ENCODE data around the gene PDE2A.
A peak's percentile ranks its signal among the peaks of the same experiment; 100 is the strongest.

Gene PDE2A

GRCh38 chr11:72591785-72592502 is 82.3 kb downstream of the PDE2A start:
- H3K36me3 Mint-ChIP-seq (ENCODE audit: low read depth), result no peaks in the 10 kb centered on the region
- H3K4me1 Mint-ChIP-seq, result peaks cover 16% of the 10 kb centered on the region
- H3K27ac Mint-ChIP-seq, result no peak overlapping the region
- H3K27me3 Mint-ChIP-seq (ENCODE audit: low read depth), result peaks cover 97% of the 10 kb centered on the region
- TF ChIP-seq CTCF (IDR thresholded peaks at IDR 0.05; ENCODE audit: unreplicated experiment in 3 of 3), result no peak
- no peaks in the 10 kb centered on the region for H3K9me3 Mint-ChIP-seq
- peak overlapping the region in 1 of 3 experiments; percentile 46 for H3K4me3 Mint-ChIP-seq

- TF ChIP-seq CTCF (IDR thresholded peaks at IDR 0.05; ENCODE audit: unreplicated experiment in 3 of 3), result no peak
- no peaks in the 10 kb centered on the region for H3K9me3 Mint-ChIP-seq
- no peak overlapping the region for H3K27ac Mint-ChIP-seq
- H3K27me3 Mint-ChIP-seq (ENCODE audit: low read depth), result peaks cover 97% of the 10 kb centered on the region
- H3K36me3 Mint-ChIP-seq (ENCODE audit: low read depth), result no peaks in the 10 kb centered on the region
- peak overlapping the region in 2 of 3 experiments; percentile 6 to 46 for H3K4me3 Mint-ChIP-seq
- peaks cover 16% of the 10 kb centered on the region for H3K4me1 Mint-ChIP-seq
Observed at GRCh38 chr11:72591023-72591422, 83.2 kb downstream of the PDE2A start.

- Mint-ChIP-seq H3K36me3 (ENCODE audit: low read depth) (no peaks in the 10 kb centered on the region), H3K27ac (no peak overlapping the region), H3K27me3 (ENCODE audit: low read depth) (peaks cover 99% of the 10 kb centered on the region), H3K9me3 (no peaks in the 10 kb centered on the region), H3K4me3 (peak overlapping the region; percentile 24 to 80 (median 52)), H3K4me1 (peaks cover 21% of the 10 kb centered on the region)
- peak; percentile 55 to 70 (median 59) for TF ChIP-seq CTCF (IDR thresholded peaks at IDR 0.05; ENCODE audit: unreplicated experiment in 3 of 3)
Observed at GRCh38 chr11:72589802-72590761, 84.1 kb downstream of the PDE2A start.

- H3K36me3 Mint-ChIP-seq (ENCODE audit: low read depth), result no peaks in the 10 kb centered on the region
- H3K27ac Mint-ChIP-seq, result no peak overlapping the region
- peaks cover 23% of the 10 kb centered on the region for H3K4me1 Mint-ChIP-seq
- H3K27me3 Mint-ChIP-seq (ENCODE audit: low read depth), result peaks cover 97% of the 10 kb centered on the region
- no peaks in the 10 kb centered on the region for H3K9me3 Mint-ChIP-seq
- peak overlapping the region; percentile 26 to 80 (median 47) for H3K4me3 Mint-ChIP-seq
- TF ChIP-seq CTCF (IDR thresholded peaks at IDR 0.05; ENCODE audit: unreplicated experiment in 3 of 3), result no peak
Observed at GRCh38 chr11:72588421-72589410, 85.5 kb downstream of the PDE2A start.

GRCh38 chr11:72587696-72588095 is 86.5 kb downstream of the PDE2A start:
- no peak for TF ChIP-seq CTCF (IDR thresholded peaks at IDR 0.05; ENCODE audit: unreplicated experiment in 3 of 3)
- Mint-ChIP-seq H3K36me3 (ENCODE audit: low read depth) (no peaks in the 10 kb centered on the region), H3K27me3 (ENCODE audit: low read depth) (peaks cover 97% of the 10 kb centered on the region), H3K4me1 (peaks cover 24% of the 10 kb centered on the region), H3K27ac (no peak overlapping the region), H3K4me3 (no peak overlapping the region), H3K9me3 (no peaks in the 10 kb centered on the region)
